H1 (cell line): ENCODE data around the gene TCF7. TPM values are rescaled to one million over a fixed set of nuclear protein-coding genes. Genes with fewer than 3 reads are reported as not detected.

Experiments
- CBX8 ChIP-seq: fragments of 300-800, 300-1000 bp; sonication (generic); IDR thresholded peaks from 2 replicates; pipeline ENCODE4 v1.7.1; 2016; ENCODE audit warnings: low read depth, low read length, borderline replicate concordance
- EGR1 ChIP-seq: IDR thresholded peaks from 2 replicates; pipeline ENCODE4 v1.6.1; 2011; ENCODE audit warnings: low read depth, low read length, borderline replicate concordance
- KDM4A ChIP-seq: IDR thresholded peaks from one replicate; pipeline ENCODE4 v1.7.1; 2012; ENCODE audit warnings: low read depth, mild to moderate bottlenecking, moderate library complexity, low read length, inconsistent platforms; ENCODE audit not compliant: severe bottlenecking
- KDM5A ChIP-seq: fragments of 200-600 bp; IDR thresholded peaks from 2 replicates; pipeline ENCODE4 v1.7.1; 2012; ENCODE audit warnings: mild to moderate bottlenecking, low read length, inconsistent platforms, mixed read lengths
- SP1 ChIP-seq: IDR thresholded peaks from 2 replicates; pipeline ENCODE4 v1.6.1; 2011; ENCODE audit warnings: low read depth, low read length
- polyA plus RNA-seq, 7 experiments: library from polyadenylated mRNA; depleted of rRNA in 3 of 7; stranded (reverse) in 5 of 7; unstranded in 2 of 7; fragments of >200 nt in 5 of 7; fragments of 200-250 nt in 2 of 7; gene quantifications; 1 replicate in 5 of 7; 2 replicates in 1 of 7; 4 replicates in 1 of 7; pipeline versions ENCODE4 v1.2.1 to v1.2.3, GENCODE V29; 2011 to 2013; ENCODE audit warnings: missing spikeins in 2 of 7, mixed read lengths in 2 of 7
- total RNA-seq: library from RNA; stranded (reverse); fragmentation: NEBNext Ultra II Directional; extraction: Animal tissue kit (Norgen Biotek cat#: 25700); gene quantifications from 2 replicates; pipeline ENCODE4 v1.2.1, GENCODE V29; 2021
- TF ChIP-seq, protein P1 (sequence below): fragments of 300-600 bp; sonication (generic); IDR thresholded peaks from 2 replicates; pipeline ENCODE4 v1.7.1; 2012; ENCODE audit warnings: low read length, moderate library complexity, mild to moderate bottlenecking, inconsistent platforms; ENCODE audit not compliant: insufficient replicate concordance
- TF ChIP-seq, protein P2 (sequence below), 3 experiments: IDR thresholded peaks; 1 replicate in 2 of 3; 2 replicates in 1 of 3; pipeline versions ENCODE4 v1.5.1 to v1.6.1; 2011; ENCODE audit warnings: low read length in 3 of 3, mild to moderate bottlenecking in 3 of 3, inconsistent platforms in 2 of 3, low read depth in 1 of 3, moderate library complexity in 1 of 3; ENCODE audit not compliant: insufficient read depth in 1 of 3; ENCODE audit errors: control extremely low read depth in 1 of 3

TCF7 gene
- total and polyA plus RNA-seq, 2 of the 8 experiments (the other 6 are each of a cell fraction or from before 2014, with no cell fraction given) = 4.7 to 8.5 TPM

DNA sequence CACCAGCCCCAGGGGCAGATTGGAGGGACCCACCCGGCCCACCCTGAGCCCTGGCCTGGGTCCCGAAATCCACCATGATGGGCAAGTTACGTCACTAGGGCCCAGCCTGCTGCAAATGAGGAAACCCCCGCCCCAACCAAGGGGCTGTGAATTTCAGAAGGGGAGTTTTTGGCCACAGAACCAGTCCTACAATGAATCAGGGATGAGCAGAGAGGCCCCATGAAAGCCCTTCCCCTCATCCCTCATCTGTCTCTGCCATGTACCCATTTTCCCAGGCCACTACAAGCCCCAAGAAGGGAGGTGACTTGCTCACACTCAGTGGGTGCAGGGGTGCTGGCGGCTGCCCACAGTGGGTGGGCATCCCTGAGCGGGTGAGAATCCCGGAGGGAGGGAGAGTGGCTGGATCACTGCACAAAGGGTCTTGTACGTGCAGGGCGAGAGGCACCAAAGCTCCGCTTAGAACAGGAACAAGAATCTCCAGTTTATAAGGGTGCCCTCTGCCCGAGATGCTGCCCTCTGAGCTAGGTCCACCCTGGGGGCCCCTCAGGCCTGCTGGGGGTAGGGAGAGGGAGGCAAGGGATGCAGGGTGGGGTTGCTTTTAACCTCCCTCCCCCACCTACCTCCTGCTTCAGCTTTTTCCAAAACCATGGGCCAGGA, 10.4 kb upstream of the TCF7 start (continued):
- TF ChIP-seq, protein P1, sequence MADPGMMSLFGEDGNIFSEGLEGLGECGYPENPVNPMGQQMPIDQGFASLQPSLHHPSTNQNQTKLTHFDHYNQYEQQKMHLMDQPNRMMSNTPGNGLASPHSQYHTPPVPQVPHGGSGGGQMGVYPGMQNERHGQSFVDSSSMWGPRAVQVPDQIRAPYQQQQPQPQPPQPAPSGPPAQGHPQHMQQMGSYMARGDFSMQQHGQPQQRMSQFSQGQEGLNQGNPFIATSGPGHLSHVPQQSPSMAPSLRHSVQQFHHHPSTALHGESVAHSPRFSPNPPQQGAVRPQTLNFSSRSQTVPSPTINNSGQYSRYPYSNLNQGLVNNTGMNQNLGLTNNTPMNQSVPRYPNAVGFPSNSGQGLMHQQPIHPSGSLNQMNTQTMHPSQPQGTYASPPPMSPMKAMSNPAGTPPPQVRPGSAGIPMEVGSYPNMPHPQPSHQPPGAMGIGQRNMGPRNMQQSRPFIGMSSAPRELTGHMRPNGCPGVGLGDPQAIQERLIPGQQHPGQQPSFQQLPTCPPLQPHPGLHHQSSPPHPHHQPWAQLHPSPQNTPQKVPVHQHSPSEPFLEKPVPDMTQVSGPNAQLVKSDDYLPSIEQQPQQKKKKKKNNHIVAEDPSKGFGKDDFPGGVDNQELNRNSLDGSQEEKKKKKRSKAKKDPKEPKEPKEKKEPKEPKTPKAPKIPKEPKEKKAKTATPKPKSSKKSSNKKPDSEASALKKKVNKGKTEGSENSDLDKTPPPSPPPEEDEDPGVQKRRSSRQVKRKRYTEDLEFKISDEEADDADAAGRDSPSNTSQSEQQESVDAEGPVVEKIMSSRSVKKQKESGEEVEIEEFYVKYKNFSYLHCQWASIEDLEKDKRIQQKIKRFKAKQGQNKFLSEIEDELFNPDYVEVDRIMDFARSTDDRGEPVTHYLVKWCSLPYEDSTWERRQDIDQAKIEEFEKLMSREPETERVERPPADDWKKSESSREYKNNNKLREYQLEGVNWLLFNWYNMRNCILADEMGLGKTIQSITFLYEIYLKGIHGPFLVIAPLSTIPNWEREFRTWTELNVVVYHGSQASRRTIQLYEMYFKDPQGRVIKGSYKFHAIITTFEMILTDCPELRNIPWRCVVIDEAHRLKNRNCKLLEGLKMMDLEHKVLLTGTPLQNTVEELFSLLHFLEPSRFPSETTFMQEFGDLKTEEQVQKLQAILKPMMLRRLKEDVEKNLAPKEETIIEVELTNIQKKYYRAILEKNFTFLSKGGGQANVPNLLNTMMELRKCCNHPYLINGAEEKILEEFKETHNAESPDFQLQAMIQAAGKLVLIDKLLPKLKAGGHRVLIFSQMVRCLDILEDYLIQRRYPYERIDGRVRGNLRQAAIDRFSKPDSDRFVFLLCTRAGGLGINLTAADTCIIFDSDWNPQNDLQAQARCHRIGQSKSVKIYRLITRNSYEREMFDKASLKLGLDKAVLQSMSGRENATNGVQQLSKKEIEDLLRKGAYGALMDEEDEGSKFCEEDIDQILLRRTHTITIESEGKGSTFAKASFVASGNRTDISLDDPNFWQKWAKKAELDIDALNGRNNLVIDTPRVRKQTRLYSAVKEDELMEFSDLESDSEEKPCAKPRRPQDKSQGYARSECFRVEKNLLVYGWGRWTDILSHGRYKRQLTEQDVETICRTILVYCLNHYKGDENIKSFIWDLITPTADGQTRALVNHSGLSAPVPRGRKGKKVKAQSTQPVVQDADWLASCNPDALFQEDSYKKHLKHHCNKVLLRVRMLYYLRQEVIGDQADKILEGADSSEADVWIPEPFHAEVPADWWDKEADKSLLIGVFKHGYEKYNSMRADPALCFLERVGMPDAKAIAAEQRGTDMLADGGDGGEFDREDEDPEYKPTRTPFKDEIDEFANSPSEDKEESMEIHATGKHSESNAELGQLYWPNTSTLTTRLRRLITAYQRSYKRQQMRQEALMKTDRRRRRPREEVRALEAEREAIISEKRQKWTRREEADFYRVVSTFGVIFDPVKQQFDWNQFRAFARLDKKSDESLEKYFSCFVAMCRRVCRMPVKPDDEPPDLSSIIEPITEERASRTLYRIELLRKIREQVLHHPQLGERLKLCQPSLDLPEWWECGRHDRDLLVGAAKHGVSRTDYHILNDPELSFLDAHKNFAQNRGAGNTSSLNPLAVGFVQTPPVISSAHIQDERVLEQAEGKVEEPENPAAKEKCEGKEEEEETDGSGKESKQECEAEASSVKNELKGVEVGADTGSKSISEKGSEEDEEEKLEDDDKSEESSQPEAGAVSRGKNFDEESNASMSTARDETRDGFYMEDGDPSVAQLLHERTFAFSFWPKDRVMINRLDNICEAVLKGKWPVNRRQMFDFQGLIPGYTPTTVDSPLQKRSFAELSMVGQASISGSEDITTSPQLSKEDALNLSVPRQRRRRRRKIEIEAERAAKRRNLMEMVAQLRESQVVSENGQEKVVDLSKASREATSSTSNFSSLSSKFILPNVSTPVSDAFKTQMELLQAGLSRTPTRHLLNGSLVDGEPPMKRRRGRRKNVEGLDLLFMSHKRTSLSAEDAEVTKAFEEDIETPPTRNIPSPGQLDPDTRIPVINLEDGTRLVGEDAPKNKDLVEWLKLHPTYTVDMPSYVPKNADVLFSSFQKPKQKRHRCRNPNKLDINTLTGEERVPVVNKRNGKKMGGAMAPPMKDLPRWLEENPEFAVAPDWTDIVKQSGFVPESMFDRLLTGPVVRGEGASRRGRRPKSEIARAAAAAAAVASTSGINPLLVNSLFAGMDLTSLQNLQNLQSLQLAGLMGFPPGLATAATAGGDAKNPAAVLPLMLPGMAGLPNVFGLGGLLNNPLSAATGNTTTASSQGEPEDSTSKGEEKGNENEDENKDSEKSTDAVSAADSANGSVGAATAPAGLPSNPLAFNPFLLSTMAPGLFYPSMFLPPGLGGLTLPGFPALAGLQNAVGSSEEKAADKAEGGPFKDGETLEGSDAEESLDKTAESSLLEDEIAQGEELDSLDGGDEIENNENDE = no peak
- no peak for TF ChIP-seq EGR1
- TF ChIP-seq CBX8 = no peak
- TF ChIP-seq KDM5A = no peak
- TF ChIP-seq SP1 = no peak
- no peak for TF ChIP-seq KDM4A
- TF ChIP-seq, protein P2, sequence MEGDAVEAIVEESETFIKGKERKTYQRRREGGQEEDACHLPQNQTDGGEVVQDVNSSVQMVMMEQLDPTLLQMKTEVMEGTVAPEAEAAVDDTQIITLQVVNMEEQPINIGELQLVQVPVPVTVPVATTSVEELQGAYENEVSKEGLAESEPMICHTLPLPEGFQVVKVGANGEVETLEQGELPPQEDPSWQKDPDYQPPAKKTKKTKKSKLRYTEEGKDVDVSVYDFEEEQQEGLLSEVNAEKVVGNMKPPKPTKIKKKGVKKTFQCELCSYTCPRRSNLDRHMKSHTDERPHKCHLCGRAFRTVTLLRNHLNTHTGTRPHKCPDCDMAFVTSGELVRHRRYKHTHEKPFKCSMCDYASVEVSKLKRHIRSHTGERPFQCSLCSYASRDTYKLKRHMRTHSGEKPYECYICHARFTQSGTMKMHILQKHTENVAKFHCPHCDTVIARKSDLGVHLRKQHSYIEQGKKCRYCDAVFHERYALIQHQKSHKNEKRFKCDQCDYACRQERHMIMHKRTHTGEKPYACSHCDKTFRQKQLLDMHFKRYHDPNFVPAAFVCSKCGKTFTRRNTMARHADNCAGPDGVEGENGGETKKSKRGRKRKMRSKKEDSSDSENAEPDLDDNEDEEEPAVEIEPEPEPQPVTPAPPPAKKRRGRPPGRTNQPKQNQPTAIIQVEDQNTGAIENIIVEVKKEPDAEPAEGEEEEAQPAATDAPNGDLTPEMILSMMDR (IDR thresholded peaks at IDR 0.05; ENCODE audit: control extremely low read depth in 1 of 3, insufficient read depth in 1 of 3, low read depth in 1 of 3, low read length in 3 of 3) = no peak
